GM18907 (cell line): ENCODE data around the gene PCSK7.
"Not testable (repeated sequence)": the region's sequence is repeated elsewhere in the genome, so short reads cannot be mapped to it uniquely, and the experiment has no call there.

Source experiments
- ATAC-seq: cut with Tn5 transposase; IDR thresholded peaks from one replicate; pipeline ENCODE4 v1.9.1; 2021; ENCODE audit warnings: mild to moderate bottlenecking, moderate library complexity; ENCODE audit not compliant: unreplicated experiment

Gene PCSK7, protein sequence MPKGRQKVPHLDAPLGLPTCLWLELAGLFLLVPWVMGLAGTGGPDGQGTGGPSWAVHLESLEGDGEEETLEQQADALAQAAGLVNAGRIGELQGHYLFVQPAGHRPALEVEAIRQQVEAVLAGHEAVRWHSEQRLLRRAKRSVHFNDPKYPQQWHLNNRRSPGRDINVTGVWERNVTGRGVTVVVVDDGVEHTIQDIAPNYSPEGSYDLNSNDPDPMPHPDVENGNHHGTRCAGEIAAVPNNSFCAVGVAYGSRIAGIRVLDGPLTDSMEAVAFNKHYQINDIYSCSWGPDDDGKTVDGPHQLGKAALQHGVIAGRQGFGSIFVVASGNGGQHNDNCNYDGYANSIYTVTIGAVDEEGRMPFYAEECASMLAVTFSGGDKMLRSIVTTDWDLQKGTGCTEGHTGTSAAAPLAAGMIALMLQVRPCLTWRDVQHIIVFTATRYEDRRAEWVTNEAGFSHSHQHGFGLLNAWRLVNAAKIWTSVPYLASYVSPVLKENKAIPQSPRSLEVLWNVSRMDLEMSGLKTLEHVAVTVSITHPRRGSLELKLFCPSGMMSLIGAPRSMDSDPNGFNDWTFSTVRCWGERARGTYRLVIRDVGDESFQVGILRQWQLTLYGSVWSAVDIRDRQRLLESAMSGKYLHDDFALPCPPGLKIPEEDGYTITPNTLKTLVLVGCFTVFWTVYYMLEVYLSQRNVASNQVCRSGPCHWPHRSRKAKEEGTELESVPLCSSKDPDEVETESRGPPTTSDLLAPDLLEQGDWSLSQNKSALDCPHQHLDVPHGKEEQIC

DNA sequence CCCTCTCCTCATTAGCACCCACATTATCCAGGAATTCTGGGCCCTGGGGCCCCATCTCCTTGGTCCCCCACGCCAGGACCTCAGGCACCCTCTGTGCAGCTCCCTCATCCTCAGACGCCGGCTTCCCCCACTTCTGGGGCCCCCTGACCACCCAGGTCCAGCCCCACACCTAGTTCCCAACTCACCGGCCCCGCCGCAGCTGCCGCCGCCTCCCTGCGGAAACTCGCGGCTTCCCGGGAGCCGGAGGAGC lies at the start of gene PCSK7:
PCSK7 (minus strand) TSS at position 232 of the 250 bp plus-strand sequence. CDS start 2,229 bp downstream, outside the sequence.
- no peak for ATAC-seq

DNA sequence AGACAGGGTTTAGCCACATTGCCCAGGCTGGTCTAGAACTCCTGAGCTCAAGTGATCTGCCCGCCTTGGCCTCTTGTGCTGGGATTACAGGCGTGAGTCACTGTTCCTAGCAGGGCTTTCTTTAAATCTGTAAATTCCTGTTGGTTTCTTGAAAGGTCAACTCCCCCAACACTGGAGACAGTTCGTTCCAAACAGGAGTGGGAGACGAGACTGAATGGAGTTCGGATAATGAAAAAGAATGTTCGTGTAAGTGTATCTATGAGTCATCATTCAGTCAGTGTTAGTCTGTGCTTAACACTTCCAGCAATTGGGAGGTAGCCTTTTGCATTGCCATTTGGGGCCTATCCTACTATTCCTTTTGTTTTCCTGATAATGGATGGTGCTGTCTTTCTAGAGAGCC lies 49.3 kb upstream of the PCSK7 start:
- no peak for ATAC-seq

DNA sequence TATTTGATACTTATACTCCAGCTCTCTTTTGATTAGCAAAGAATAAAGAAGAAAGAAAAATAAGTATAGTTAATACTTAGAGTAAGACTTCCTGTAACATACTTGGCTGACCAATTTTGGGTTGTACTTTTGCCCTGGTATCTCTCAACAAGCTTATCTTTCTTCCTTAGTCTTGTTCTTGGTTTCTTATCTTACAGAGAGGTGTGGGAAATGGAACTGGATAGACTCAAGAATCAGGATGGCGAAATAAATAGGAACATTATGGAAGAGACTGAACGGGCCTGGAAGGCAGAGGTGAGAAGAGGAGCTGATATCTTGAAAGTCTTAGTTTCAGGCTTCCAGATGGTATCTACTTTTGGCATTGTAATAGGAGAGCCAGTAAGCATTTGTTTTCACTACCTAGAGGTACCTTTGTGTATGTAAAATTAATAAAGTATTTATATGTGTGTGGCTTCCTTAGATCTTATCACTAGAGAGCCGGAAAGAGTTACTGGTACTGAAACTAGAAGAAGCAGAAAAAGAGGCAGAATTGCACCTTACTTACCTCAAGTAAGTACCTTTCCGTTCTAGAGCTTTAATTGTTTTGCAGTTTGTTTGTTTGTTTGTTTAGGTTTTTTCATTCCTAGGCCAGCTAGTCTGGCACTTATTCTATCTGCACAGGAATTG lies 48.0 kb upstream of the PCSK7 start:
- ATAC-seq: no peak

DNA sequence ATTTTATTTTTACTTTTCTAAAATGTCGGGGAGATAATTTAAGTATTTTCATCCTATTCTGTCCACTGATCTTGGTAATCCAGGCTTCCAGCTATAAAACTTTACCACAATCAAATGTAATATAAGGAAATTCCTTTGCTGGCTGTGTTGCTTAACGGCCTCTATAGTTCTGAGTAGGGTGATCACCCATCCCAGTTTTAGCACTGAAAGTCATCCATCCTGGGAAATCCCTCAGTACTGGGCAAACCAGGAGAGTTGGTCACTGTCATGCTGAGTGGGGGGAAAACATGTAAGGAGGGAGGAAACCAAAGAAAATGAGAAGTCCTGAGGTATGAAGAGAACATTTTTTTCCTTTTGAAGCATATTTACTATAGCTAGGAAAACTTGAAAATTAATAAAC lies 46.5 kb upstream of the PCSK7 start:
- ATAC-seq: no peak

DNA sequence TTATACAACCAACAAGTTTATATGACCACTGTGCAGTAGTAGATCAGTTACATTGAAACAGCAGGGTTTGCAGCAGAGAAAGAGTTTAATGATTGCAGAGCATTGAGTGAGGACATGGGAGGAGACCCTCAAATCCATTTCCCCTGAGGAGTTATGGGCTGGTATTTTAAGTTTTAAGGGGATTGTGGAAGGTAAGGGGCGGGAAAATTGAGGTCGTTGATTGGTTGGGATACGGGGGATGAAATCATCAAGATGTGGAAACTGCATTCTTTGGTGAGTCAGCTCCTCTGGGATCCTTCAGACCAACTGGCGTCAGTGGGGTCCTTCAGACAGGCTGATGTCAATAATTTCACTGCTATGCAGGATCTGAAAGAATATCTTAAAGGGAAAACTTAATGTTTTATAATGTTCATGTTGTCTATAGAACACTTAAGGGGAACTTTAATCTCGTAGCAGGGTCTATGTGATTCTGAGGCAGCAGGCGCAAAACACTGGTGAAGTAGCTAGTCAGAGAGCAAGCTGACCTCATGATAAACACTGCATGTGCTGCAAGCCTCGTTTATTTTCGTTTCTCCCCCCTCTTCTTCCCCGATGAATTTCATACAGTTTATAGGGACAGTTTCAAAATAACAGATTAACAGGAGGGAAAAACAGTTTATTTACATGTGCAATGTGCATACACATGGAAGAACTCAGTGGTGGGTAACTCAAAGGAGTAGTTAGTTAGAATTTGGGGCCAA lies 41.8 kb upstream of the PCSK7 start:
- ATAC-seq: no peak

DNA sequence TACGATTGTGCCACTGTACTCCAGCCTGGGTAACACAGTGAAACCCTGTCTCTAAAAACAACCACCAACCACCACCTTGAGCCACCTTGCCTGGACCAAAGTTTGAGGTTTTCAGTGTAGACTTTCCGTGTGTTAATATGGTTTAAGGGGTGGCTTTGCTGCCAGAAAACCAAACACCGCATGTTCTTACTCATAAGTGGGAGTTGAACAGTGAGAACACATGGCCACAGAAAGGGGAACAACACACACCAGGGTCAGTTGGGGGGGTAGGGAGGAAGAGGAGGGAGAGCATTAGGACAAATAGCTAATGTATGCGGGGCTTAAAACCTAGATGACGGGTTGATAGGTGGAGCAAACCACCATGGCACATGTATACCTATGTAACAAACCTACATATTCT lies 40.3 kb upstream of the PCSK7 start:
- not testable (repeated sequence) for ATAC-seq

DNA sequence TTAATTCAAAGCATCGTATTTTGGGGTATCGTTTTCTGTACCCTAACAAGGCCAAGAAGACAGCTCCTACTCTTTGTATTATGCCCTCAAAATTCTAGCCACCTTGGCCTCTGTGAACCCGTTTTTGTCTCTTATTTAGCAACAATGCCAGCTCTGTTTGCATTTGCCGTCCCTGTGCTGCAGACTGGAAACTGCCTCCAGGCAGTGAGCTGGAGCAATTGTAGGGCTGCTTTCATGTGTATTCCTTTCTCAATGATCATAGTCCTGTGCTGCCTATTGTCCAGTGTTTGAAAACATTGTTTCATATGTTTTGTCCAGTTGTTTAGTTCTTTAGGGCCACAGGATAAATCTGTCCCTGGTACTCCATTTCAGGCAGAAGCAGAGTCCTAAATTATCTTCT lies 39.3 kb upstream of the PCSK7 start:
- ATAC-seq: no peak

DNA sequence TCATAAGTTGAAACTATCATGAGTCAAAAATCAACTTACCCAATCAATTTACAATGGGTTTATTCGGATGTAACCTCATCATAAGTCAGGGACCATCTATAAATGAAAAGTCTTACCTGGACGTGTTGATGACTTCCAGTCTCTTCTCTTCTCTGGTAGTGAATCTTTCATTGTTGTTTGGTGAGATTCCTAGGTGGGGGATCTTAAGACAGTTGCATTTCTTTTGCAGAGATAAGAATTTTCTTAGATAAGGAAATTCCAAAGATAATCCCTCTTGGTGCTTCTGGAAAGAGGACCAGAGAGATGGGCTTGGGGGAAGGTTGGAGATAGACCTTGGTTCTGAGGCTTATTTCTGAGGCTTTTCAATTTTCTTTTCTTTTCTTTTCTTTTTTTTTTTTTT lies 38.0 kb upstream of the PCSK7 start:
- no peak for ATAC-seq

DNA sequence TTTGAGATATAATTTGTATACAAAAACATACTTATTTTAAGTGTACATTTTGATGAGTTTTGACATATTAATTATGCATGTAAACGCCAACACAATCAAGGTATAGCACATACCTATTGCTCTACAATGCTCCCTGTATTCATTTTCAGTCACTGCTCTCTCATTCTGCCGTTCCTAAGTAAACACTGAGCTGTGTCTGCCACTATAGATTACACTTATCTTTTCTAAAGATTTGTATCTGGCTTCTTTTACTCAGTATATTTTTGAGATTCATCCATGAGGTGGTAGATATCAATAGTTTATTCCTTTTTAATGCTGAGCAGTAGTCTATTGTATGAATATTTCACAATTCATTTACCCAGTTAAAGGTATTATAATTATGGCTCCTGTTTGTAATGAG lies 33.9 kb upstream of the PCSK7 start:
- no peak for ATAC-seq

DNA sequence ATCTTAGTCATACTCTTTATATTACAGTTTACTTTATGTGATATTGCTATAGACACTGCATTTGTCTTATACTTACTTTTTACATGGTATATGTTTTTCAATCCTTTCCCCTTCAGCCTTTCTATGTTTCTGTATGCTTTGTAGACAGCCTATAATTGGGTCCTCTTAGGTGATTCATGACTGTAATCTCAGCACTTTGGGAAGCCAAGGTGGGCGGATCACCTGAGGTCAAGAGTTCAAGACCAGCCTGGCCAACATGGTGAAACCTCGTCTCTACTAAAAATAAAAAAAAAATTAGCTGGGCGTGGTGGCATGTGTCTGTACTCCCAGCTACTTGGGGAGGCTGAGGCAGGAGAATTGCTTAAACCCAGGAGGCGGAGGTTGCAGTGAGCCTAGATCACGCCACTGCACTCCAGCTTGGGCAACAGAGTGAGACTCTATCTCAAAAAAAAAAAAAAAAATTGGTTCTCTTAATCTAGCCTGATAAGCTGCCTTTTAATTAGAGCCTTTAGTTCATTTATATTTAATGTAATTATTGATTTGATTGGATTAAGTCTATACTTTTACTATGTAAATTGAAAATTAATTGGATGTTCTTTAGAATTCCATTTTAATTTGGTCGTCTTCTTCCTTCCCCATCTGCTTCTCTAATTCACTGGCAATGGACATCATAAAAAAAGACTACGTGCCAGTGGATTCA lies 32.9 kb upstream of the PCSK7 start:
- not testable (repeated sequence) for ATAC-seq

DNA sequence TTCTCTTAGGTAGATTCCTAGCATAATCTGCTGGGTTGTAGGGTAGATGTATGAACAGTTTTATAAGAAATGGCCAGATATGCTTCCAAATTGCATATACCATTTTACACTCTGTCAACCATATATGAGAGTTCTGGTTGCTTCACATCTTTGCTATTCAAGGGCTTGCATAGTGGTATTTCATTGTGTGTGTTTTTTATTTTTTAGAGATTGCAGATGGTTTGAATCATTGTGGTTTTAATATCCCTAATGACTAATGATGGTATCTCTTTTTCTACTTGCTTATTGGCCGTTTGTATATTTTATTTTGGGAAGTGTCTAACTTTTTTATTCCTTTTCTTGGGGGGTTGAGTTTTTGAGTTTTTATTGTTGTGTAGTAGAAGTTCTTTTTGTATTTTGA lies 27.5 kb upstream of the PCSK7 start:
- no peak for ATAC-seq

DNA sequence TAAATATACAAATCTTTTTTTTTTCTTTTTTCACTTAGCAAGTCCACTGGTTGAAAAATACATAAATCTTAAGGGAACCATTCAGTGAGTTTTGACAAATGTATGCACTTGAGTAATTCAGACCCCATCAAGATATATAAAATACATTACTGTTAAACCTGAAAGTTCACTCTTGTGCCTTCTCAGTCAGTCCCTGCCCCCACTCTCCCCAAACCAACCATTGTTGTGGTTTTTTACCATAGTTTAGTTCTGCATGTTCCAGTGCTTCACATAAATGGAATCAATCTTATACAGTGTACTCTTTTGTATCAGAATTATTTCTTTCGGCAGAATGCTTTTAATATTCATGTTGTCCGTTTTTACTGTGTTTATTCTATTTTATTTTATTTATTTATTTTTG lies 26.7 kb upstream of the PCSK7 start:
- ATAC-seq: no peak

DNA sequence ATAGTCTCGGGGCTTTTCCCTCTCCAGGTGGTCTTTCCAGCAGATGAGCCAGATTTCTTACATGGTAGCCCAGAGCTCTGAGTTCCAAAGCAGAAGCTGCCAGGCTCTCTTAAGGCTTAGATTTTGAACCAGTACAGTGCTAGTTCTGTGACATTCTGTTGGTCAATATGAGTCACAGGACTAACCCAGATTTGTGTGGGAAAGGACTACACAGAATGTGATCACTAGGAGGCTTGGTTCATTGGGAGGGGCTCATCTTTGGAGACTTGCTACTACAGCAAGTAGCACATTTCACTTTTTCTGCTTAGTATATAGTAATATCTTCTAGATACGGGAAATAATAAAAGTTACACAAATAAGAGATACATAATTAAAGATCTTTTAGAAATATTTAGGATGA lies 24.7 kb upstream of the PCSK7 start:
- ATAC-seq: no peak

DNA sequence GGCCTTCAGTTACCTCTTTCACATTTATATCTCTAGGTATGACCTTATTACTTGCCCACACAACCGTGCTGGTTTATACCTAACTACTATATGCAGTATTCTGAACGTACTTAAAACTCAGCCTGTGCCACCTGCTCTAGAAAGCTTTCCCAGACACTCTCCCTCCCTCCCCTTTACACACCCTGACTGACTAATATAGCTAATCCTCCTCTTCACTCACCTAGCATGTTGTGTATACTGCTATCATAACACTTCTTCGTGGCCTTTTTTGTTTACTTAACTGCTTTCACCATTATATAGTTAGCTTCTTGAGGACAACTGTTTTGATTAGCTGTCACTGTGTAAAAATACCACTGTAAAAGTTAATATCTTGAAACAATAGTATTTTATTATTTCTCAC lies 24.1 kb upstream of the PCSK7 start:
- ATAC-seq: no peak

DNA sequence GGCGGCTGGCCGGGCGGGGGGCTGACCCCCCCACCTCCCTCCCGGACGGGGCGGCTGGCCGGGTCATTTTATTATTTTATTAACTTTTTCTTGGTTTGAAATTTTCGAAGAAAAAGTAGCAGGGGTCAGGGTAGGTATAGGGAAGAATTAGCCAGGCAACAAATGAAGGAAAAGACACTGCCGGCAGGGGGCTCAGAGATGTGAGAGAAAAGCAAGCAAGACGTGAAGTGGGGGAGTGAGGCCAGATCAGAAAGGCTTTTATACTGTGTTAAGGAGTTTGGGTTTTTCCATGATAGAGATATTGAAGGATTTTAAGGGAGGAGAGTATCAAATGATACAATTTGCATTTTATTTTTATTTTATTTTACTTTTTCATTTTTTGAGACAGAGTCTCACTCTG lies 19.6 kb upstream of the PCSK7 start:
- ATAC-seq: no peak

DNA sequence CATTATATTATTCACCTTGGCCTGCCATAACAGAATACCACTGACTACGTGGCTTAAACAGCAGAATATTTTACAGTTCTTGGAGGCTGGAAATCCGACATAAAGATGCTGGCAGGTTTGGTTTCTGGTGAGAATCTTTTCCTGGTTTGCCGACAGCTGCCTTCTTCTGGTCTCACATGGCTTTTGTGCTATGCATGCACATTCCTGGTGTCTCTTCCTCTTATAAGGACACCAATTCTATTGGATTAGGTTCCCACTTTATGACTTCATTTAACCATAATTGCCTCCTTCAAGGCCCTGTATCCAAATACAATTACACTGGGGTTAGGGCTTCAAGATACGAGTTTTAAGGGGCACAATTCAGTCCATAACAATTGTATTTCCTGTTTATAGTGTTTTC lies 17.7 kb upstream of the PCSK7 start:
- ATAC-seq: no peak

DNA sequence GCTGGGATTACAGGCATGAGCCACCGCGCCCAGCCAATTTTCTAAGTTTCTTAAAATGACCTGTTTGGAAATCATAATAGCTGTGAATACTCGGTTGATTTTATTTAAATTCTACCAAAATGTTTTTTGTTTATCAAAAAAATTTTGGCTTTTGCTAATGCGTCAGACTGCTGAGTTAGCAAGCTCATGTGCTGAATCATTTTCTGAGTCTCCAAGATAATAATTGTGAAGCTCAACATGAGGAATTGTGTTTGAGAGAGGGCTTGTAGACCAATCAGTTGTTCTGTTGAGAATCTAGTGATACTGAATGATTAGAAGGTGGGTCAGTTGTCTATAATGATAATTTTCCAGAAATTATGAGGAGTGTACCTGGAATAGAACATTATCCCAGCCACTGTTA lies 16.5 kb upstream of the PCSK7 start:
- no peak for ATAC-seq

DNA sequence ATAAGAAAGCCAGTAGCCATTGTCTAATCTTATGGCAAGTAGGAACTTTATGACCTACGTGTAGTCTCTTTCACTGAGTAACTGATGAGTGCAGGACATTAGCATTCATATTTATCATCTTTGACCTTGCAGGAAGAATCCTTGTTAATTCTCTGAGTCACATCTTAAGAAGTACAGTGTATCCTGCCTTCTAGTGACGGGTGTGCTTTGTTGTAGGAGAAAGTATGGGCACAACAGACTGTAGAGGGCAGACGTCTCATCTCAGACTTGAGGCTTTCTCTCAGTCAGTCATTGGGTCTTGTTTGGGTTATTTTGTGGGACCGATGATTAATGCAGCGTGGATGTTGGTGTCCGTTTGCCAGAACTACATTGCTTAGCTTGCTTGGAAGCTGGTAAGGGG lies 7.4 kb upstream of the PCSK7 start:
- no peak for ATAC-seq

DNA sequence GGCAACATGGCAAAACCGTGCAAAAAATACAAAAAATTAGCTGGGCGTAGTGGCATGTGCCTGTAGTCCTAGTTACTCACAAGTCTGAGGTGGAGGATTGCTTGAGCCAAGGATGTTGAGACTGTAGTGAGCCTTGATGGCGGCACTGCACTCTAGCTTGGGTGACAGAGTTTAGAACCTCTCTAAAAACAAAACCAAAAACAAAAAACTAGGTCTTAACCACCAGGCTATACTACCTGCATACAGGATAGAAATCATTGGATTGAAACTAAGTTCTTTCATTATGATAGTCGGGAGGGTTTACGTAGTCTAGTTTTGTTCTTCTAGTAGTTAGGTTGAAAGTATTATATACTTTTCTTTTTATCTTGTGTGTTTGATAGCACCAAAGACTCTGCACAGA lies 6.3 kb upstream of the PCSK7 start:
- ATAC-seq: no peak

DNA sequence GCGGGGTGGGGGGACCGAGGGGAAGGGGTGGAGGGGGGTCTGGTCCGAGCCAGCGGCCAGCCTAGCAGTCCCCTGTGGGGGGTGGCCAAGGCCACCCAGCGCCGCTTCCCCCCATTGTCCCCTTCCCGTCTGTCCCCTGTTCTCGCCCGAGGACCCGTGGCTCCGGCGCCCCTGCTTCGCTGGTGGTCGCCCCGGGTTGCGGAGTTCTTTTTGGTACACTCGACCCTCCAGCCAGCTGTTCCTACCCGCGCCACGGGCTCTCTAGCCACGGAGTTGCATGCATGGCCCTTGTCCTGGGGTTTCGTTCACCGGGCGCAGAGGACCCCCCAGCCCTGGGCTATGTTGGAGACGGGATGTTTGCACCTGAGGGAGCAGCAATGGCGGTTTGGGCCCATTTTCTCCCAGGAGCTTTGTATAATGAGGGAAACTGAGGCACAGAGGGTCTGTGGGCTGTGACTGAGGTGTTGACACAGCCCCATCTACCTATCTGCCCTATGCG lies 1.1 kb upstream of the PCSK7 start:
- ATAC-seq: no peak
